HK-2 (cell line): ENCODE measurements around the gene LRP6.
A peak's percentile ranks its signal among the peaks of the same experiment; 100 is the strongest.
"Not testable (repeated sequence)": the region's sequence is repeated elsewhere in the genome, so short reads cannot be mapped to it uniquely, and the experiment has no call there.

Experiments used
- DNase-seq: peaks from one replicate; pipeline ENCODE4 v3.0.0-alpha.2; 2018; ENCODE audit not compliant: unreplicated experiment

The LRP6 gene

DNA sequence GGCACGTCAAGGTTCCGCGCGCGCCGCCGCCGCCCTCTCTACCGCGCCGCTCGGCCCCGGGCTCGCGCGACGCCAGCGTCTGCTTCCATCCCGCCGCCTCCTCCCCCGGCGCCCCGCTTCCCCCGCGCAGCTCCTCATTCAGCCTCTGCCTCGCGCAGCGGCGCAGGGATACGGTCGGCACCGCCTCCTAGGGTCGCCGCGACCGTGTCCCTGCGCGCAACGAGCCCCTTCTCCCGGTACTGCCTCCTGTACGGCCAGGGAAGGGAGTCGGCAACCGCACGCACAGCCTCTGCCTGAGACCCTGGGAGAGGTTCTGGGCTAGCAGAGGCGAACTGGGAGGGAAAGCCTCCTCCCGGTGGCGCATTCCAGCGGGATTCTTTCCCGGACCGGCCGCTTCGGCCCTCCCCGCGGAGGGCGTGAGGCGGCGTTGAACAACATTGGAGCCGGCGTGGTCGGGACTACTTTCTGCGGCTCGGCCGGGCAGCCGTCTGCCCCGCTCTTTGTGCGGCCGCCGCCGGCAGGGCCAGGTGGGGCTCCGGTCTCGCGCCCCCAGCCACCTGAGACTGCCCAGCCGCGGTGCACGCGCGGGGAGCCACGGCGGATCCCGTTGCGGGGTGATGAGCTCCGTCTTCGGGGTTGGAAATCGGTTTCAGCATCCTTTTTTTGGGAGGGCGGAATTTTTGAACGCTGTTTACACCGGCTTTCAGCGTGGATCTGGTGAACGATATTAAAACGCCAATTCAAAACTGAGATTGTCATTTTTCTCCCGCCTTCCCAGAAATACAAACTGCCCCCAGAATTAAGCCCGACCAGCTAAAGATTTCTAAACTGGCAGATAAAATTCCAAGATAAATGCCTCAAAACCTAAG, at the start of gene LRP6:
Gene LRP6 (minus strand): TSS at position 172 of the 869 bp plus-strand sequence. CDS start 309 bp downstream, outside the sequence.
- DNase-seq, result peak; percentile 93

DNA sequence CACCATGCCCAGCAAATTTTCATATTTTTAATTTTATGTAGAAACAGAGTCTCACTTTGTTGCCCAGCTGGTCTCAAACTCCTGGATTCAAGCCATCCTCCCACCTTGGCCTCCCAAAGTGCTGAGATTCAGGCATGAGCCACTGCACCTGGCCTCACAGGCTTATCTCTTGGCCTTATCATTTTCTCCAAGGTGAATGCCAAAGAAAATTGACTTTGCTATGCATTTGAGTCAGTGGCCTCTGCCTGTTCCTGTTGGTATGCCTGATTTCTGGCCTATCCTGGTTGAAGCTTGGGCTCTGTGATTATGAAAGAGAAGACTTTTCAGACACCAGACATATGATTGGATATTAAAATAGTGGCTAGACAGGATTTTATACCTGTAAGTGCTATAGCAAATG, 49.0 kb upstream of the LRP6 start:
- no peak for DNase-seq

DNA sequence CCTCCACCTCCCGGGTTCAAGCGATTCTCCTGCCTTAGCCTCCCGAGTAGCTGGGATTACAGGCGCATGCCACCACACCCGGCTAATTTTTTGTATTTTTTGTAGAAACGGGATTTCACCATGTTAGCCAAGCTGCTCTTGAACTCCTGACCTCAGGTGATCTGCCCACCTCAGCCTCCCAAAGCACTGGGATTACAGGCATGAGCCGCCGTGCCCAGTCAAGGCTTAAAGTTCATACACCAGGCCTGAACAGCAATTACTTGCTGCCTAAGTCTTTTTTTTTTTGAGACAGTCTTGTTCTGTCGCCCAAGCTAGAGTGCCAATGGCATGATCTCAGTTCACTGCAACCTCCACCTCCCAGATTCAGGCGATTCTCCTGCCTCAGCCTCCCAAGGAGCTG, 43.9 kb upstream of the LRP6 start:
- not testable (repeated sequence) for DNase-seq

DNA sequence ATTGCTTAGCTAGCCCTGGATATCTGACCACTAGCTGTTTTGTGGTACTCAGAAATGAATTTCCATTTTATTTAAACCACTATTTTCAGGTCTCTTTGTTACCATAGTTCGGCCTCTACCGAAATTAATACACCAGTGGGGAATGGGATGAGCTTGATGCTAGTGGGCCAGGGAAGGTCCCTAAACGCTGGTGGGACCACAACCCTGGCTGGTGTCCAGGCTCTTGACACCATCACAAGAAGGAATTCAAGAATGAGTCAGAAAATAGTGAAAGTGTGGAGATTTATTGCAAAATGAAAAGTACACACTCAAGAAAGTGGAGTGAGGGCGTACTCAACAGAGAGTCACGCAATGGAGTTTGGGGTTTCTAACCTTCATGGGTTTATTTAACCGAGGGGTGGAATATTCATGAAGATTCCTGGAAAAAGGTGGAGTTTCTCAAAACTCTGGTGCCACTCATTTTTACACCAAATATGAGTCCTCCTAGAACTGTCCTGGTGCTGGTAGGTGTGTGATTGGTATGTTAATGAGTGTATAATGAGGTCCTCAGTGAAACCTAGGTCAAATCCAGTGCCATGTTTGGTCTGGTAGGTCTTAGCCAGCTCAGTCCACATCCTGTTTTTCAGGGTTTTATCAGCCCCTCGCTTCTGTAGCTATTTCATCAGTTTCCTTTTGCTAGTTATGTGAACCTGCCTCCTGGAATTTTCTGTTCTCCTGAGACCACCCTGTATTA, 38.9 kb upstream of the LRP6 start:
- no peak for DNase-seq

DNA sequence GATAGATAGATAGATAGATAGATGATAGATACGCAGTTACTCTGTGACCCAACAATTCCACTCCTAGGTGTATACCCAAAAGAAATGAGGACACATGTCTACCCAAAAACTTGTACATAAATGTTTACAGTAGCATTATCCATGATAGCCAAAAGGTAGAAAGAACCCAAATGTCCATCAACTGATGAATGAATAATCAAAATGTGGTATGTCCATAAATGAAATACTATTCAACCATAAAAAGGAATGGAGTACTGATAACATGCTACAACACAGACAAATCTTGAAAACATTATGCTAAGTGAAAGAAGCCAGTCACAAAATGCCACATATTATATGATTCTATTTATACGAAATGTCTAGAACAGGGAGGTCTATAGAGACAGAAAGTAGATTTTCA, 36.1 kb upstream of the LRP6 start:
- DNase-seq, result no peak

DNA sequence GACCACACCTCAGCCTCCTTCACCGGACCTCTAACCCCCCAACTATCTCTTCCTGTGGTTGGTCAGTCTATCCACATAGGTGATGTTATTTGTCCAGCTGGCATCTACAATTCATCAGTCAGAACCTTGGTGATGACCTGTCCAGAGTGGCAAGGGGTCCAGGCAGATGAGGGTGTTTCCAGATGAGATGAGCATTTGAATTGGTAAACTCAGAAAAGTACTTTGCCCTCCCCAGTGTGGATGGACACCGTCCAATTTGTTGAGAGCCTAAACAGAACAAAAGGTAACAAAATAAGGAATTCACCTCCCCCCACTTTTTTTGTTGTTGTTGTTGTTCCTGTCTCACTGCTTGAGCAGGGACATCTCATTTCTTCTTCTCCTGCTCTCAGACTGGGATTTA, 34.3 kb upstream of the LRP6 start:
- no peak for DNase-seq

DNA sequence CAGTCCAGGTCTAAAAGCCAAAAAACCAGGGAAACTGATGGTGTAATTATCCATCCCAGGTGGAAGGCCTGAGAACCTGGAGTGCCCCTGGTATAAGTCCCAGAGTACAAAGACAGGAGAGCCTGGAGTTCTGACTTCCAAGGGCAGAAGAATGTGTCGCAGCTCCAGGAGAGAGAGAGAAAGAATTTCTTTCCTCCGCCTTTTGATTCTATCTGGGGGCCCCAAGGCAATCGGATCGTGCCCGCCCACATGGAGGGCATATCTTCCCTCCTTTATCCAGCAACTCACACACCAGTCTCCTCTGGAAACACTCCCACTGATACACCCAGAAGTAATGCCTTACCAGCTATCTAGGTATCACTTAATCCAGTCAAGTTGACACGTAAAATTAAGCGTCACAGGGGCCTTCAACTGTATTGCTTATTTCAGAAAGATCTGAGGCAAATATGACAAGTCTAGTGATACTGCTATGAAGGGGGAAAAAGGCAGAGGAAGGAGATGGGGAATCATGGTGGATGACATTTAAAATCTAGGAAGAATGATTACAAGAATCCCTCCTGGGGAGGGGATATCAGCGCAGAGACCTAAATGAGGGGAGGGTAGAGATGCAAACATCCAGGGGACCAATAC, 30.5 kb upstream of the LRP6 start:
- DNase-seq, result no peak

DNA sequence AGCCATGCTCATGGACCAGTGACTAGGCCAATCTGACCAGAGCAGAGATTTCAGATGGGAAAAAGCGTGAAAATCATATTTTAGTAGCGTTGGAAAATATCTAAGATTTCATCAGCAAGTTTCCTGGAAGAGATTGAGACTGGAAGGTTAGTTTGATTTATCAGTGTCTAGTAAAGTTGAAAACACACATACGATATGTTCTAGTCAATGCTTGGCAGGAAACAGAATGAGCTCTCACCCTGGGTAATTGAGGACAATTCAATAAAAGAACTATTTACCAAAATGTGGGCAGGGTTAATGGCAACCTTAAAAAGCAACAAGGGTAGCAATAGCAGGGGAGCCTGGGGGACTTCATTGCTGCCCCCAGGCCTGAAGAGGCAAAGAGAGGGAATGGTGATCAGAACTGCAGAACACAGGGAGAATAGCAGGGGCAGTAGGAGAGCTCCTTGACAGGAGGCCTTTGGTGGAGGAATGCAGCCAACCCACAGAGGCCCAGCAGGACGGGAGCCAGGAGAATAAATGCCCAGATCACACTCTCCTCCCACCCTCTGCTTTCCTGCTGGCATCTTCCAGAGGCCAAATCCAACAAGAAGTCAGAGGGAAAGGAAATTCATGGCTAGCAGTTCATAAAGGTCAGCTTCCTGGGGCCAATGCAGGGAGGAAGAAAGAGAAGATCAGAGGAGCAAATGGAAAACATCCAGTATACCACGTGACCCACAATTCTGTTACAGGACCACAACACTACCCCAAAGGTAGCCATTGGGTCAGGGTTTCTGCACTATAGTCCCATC, 27.6 kb upstream of the LRP6 start:
- DNase-seq, result no peak

DNA sequence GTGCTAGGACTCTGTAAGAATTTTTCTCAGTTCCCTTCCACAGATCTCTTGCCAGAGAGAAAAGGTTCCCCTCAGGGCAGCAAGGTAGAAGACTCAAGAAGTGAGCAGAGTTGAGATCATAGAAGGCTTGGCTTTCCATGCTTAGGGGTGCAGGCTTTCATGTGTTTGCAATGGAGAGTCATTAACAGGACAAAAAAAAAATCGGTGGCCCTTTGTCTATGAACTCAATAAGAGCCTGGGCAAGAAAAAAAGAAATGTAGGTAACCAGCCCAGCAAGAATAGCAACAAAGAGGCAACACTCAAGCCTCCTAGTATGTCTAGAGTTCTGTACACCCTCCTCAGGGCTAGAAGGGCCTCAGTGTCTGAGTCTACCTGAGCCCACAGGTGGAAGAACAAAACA, 23.4 kb upstream of the LRP6 start:
- no peak for DNase-seq

DNA sequence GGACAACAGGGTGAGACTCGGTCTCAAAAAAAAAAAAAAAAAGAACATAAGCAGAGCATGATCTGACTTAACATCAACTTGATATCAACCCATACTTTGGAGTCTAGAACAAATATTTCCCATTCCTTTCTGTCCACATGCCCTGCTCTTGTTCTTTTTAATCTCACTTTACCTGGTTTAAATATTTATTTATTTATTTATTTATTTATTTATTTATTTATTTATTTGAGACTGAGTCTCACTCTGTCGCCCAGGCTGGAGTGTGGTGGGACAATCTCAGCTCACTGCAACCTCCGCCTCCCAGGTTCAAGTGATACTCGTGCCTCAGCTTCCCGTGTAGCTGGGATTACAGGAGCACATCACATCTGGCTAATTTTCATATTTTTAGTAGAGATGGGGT, 19.6 kb upstream of the LRP6 start:
- DNase-seq, result no peak

DNA sequence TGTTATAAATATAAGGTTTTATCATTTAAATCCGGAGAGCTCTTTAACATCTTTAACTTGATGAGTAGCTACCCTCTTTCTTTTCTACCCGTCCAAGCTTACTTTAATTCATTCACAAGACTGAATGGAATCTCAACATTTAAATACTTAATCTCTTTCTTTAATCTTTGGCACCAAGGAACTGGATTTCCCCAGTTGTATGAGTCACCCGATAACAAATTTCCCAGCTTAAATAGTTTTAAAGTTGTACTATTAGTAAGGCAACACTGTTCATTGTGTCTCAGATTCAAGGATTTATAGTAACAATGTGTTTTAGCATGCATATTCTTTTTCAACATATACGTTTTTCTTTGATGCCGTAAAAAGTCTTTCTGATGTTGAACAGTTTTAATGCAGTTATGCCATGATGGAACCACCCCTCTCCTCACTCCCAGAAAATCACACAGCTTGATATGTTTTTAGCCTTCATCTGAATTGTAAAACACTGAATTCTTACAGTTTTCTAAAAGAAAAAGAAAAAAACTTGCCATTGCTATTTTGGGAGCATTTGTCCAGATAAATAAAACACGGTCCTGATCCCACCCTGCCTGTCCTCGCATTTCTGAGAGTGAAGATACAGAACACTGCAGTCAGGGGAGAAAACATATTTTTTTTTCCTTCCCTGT, 16.0 kb upstream of the LRP6 start:
- DNase-seq, result no peak

DNA sequence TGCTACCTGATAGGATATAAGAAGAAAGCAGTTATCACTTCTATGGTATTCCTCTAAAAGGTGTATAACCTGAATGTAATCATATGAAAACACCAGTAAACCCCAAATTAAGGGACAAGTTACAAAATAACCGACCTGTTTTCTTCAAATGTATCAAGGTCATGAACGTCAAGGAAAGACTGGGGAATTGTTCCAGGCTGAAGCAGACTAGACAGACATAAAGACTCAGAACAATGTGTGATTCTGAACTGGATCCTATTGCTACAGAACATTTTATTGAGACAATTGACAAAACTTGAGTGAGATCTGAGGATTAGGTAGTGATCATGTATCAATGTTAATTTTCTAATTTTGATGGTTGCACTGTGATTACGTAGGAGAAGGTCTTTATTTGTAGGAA, 15.4 kb upstream of the LRP6 start:
- no peak for DNase-seq

DNA sequence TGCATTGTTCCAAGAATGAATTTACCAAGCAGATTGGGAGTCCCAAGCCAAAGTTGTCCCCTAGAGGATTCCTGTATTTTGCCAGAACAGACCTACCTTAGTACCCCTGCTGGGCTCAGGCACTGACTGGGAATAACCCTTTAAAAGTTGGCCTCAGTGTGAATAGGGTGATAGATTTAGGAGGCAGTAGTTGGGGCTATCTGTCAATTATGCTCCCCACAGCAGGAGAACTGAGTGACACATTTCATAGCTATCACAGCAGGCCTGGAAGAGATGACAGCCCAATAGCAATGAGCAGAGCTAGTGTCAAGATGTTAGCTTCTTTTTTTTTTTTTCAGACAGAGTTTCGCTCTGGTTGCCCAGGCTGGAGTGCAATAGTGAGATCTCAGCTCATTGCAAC, 14.3 kb upstream of the LRP6 start:
- no peak for DNase-seq

DNA sequence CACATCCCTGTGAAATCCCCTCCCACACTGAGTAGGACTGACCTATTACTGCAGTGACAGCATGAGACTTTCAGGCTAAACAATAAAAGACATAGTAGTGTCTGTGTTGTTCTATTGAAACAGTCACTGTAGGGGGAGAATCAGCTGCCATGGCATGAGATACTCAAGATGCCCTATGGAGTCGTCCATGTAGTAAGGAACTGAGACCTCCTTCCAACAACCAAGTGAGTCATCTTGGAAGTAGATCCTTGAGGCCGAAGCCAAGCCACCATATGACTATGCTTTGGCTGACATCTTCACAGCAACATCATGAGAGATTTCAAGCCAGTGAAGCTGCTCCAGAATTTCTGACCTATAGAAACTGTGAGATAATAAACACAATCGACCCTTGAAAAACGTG, 12.1 kb upstream of the LRP6 start:
- no peak for DNase-seq

DNA sequence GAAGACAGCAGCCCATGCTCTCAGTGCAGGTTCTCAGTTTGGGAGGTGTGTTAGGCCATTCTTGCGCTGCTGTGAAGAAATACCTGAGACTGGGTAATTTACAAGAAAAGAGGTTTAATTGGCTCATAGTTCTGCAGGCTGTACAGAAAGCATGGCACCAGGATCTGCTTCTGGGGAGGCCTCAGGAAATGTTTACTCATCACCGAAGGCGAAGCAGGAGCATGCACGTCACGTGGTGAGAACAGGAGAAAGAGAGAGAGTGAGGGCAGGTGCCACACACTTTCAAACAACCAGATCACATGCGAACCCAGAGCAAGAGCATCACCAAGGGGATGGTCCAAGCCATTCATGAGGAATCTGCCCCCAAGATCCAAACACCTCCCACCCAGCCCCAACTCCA, 9.0 kb upstream of the LRP6 start:
- no peak for DNase-seq

DNA sequence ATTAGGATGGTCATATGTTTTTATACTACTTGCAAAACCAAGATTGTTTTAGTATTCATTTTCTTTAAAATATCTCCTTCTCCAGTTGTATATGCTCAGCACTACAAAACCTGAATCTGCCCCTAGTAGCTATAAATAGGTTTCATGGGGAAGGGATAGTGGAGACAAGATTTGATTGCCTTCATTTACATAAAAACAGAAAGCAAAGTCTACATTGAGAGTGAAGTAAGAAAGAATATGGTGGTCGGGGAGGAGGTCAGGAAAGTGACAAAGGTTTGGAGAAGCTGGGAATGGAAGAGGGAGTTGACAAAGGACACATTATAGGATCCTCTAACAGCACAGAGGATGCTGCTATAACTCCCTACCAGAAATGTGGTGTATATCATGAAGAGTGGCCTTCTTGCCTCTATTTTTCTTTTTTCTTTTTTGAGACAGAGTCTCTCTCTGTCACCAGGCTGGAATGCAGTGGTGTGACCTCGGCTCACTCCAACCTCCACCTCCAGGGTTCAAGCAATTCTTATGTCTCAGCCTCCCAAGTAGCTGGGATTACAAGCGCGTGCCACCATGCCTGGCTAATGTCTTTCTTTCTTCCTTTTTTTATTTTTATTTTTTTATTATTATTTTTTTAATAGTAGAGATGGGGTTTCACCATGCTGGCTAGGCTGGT, 6.6 kb upstream of the LRP6 start:
- peak; percentile 38 for DNase-seq

DNA sequence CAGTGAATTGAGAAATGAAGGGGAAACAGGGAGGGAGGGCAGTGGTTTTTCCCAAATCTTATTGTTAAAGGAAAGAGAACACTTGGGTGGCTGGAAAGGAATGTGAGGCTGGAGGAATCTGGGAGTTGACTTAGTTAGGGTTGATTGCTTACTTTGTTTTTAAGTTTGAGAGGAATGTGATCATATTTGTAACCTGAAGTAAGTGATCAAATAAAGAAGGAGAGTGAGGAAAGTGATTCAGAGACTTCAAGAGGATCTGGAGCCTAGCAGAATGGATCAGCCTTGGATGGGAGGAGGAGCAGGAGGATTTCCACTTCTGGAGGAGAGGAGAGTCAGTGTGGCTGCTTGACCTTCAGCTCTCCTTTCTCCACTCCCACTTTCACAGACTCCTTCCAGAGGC, 6.0 kb upstream of the LRP6 start:
- peak; percentile 21 for DNase-seq

DNA sequence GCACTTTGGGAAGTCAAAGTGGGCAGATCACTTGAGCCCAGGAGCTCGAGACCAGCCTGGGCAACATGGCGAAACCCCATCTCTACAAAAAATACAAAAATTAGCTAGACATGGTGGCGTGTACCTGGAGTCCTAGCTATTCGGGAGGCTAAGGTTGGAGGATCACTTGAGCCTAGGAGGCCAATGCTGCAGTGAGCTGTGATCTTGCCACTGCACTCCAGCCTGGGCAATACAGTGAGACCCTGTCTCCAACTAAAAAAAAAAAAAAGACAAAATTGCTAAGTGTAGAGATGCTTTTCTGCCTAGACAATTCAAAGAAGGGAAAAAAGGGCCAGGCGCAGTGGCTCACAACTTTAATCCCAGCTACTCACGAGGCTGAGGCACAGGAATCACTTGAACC, 3.4 kb upstream of the LRP6 start:
- DNase-seq, result no peak

DNA sequence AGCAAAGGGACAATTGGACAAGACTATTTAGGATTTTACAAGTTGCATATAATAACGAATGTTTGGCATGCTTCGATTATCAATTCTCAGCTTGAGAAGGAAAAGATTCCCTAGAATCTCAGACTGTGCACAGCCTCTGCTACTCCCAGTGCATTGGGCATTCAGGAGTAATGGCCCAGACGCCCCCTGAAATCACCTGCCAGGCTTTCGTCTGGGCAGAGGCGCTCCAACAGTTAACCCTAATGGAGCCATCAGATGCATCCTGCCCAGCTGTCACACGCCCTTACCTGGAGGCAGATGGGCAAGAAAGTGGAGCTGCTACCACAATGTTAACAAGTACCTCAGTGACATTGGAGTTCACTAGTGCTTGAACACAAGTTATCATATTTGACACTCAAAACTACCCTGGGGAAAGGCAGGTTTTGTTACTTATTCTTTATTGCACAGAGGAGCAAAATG, 927 bp upstream of the LRP6 start:
- peak; percentile 25 for DNase-seq

DNA sequence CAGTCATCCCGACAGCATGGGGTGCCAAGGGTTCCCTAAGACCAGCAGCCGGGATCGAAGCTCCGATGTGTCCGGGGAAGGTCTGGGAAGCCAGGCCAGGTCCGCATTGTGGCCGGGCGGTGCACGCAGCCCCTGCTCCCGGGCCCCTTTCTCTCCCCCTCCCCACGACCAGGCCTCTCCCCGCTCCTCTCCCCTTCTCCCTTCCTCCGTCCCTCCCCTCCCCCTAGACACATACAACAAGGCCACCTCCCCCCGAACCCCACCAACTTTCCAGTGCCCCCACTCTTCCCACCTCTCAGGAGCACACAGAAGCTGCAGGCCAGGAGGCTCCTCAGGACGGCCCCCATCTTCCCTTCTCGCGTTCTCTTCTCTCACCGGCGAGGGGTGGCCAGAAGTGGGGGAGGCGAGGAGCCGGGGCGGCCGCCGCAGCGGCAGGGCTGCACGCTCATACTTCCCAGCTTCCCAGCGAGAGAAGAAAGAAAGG, 413 bp downstream of the LRP6 start:
- DNase-seq, result no peak
